Esophagus (tissue), 2 donors: ENCODE data around the gene OXGR1. TPM values are rescaled to one million over a fixed set of nuclear protein-coding genes. Genes with fewer than 3 reads are reported as not detected.
A peak's percentile ranks its signal among the peaks of the same experiment; 100 is the strongest.
"Not testable (repeated sequence)": the region's sequence is repeated elsewhere in the genome, so short reads cannot be mapped to it uniquely, and the experiment has no call there.

ENCODE experiments used
- H3K27ac ChIP-seq, 2 donors: one replicate each; pipeline ENCODE4 v1.5.1; 2013; ENCODE audit warnings: low read depth in 2 of 2, mild to moderate bottlenecking in 2 of 2, inconsistent platforms in 1 of 2, low read length in 1 of 2, moderate library complexity in 1 of 2
- H3K27me3 ChIP-seq, 2 donors: one replicate each; pipeline ENCODE4 v1.6.1; 2013; ENCODE audit warnings: low read length in 2 of 2, control low read depth in 1 of 2, mild to moderate bottlenecking in 1 of 2; ENCODE audit not compliant: insufficient read depth in 2 of 2, control insufficient read depth in 1 of 2
- H3K36me3 ChIP-seq, 2 donors: one replicate each; pipeline ENCODE4 v1.6.1; 2013; ENCODE audit warnings: low read length in 1 of 2; ENCODE audit not compliant: control insufficient read depth in 2 of 2, insufficient read depth in 2 of 2
- H3K4me1 ChIP-seq, 2 donors: one replicate each; pipeline ENCODE4 v1.6.1; 2013; ENCODE audit warnings: low read length in 1 of 2; ENCODE audit not compliant: control insufficient read depth in 2 of 2, insufficient read depth in 2 of 2
- H3K4me3 ChIP-seq, 2 donors: one replicate each; pipeline ENCODE4 v1.5.1; 2013; ENCODE audit warnings: low read length in 2 of 2, mild to moderate bottlenecking in 2 of 2, low read depth in 1 of 2, moderate library complexity in 1 of 2
- H3K9me3 ChIP-seq, 2 donors: one replicate each; pipeline ENCODE4 v1.6.1; 2013; ENCODE audit warnings: mild to moderate bottlenecking in 2 of 2, low read depth in 1 of 2, low read length in 1 of 2, moderate library complexity in 1 of 2; ENCODE audit not compliant: control insufficient read depth in 2 of 2, insufficient read depth in 1 of 2
- whole genome bisulfite sequencing, 2 donors: extraction: QIAGEN DNeasy Blood & Tissue Kit; methylation state at CpG; one replicate each; pipeline ENCODE4 v1.1.7; 2013; 5-methylcytosine and 5-hydroxymethylcytosine counted together
- polyA plus RNA-seq, 2 donors: library from polyadenylated mRNA; stranded (reverse); fragments of 200-250 nt; gene quantifications; one replicate each; pipeline ENCODE4 v1.2.3, GENCODE V29; 2013
- donor health status: healthy with polysubstance abuse.
- donor health status: Bipolar disorder and iron deficiency.

OXGR1 gene
- polyA plus RNA-seq: 1 to 10 TPM in 1 of 2 donors, under 1 TPM in 1; 0.99 to 1.6 TPM

GRCh38 chr13:96994017-96994857, at the start of gene OXGR1:
OXGR1 (minus strand) TSS chr13:96994476; CDS start chr13:96987759, 6,717 bp downstream.
- WGBS, 2 donors: 6% methylated on average over 49 to 52 of the region's 52 CpGs
- Histone ChIP-seq H3K9me3 (no peaks in the 10 kb centered on the region), H3K4me1 (peaks cover 0 to 7% of the 10 kb centered on the region in 2 donors), H3K36me3 (no peaks in the 10 kb centered on the region), H3K27me3 (no peaks in the 10 kb centered on the region), H3K4me3 (peak within 1 kb of the TSS; percentile 58 to 61), H3K27ac (no peak within 1 kb of the TSS)

GRCh38 chr13:97043302-97043701, 49.0 kb upstream of the OXGR1 start:
- Histone ChIP-seq H3K9me3 (no peaks in the 10 kb centered on the region), H3K4me1 (no peaks in the 10 kb centered on the region), H3K27ac (no peak overlapping the region), H3K4me3 (no peak overlapping the region), H3K36me3 (no peaks in the 10 kb centered on the region), H3K27me3 (no peaks in the 10 kb centered on the region)
- WGBS, 2 donors: 40 to 54% methylated on average over 2 of the region's 2 CpGs

GRCh38 chr13:97030705-97031452, 36.6 kb upstream of the OXGR1 start:
- Histone ChIP-seq H3K4me3 (no peak overlapping the region), H3K27ac (no peak overlapping the region), H3K27me3 (no peaks in the 10 kb centered on the region), H3K4me1 (no peaks in the 10 kb centered on the region), H3K36me3 (no peaks in the 10 kb centered on the region), H3K9me3 (no peaks in the 10 kb centered on the region)
- 47 to 59% methylated on average over 2 of the region's 2 CpGs for WGBS, 2 donors

GRCh38 chr13:97028441-97029299, 34.4 kb upstream of the OXGR1 start:
- no peak overlapping the region for H3K4me3 ChIP-seq
- H3K27me3 ChIP-seq: no peaks in the 10 kb centered on the region
- H3K4me1 ChIP-seq: no peaks in the 10 kb centered on the region
- no peaks in the 10 kb centered on the region for H3K9me3 ChIP-seq
- no peak overlapping the region for H3K27ac ChIP-seq
- no peaks in the 10 kb centered on the region for H3K36me3 ChIP-seq
- 41 to 42% methylated on average over 12 of the region's 12 CpGs for WGBS, 2 donors

- Histone ChIP-seq H3K36me3 (no peaks in the 10 kb centered on the region), H3K27me3 (no peaks in the 10 kb centered on the region), H3K9me3 (no peaks in the 10 kb centered on the region), H3K4me1 (no peaks in the 10 kb centered on the region), H3K27ac (no peak overlapping the region), H3K4me3 (no peak overlapping the region)
Measured at GRCh38 chr13:97027162-97027554, 32.9 kb upstream of the OXGR1 start.

GRCh38 chr13:97026531-97027161, 32.4 kb upstream of the OXGR1 start:
- 59 to 62% methylated on average over 5 of the region's 5 CpGs for WGBS, 2 donors
- Histone ChIP-seq H3K27ac (no peak overlapping the region), H3K36me3 (no peaks in the 10 kb centered on the region), H3K27me3 (no peaks in the 10 kb centered on the region), H3K4me3 (no peak overlapping the region), H3K9me3 (no peaks in the 10 kb centered on the region), H3K4me1 (no peaks in the 10 kb centered on the region)

- WGBS, 2 donors: 94 to 100% methylated on average over 1 of the region's 1 CpG
Measured at GRCh38 chr13:97023812-97024211, 29.5 kb upstream of the OXGR1 start.

GRCh38 chr13:97023117-97023516, 28.8 kb upstream of the OXGR1 start:
- WGBS, 2 donors: 31 to 50% methylated on average over 1 of the region's 1 CpG
- Histone ChIP-seq H3K4me1 (no peaks in the 10 kb centered on the region), H3K27ac (no peak overlapping the region), H3K27me3 (no peaks in the 10 kb centered on the region), H3K9me3 (no peaks in the 10 kb centered on the region), H3K36me3 (no peaks in the 10 kb centered on the region), H3K4me3 (no peak overlapping the region)

More at GRCh38 chr13:97023812-97024211, 29.5 kb upstream of the OXGR1 start:
- H3K4me1 ChIP-seq, H3K36me3 ChIP-seq, H3K27ac ChIP-seq, H3K27me3 ChIP-seq, H3K4me3 ChIP-seq, H3K9me3 ChIP-seq: not testable (repeated sequence)

GRCh38 chr13:97021241-97021640, 27.0 kb upstream of the OXGR1 start:
- H3K4me3 ChIP-seq: no peak overlapping the region
- no peak overlapping the region for H3K27ac ChIP-seq
- no peaks in the 10 kb centered on the region for H3K27me3 ChIP-seq
- no peaks in the 10 kb centered on the region for H3K36me3 ChIP-seq
- no peaks in the 10 kb centered on the region for H3K4me1 ChIP-seq
- WGBS, 2 donors: 57 to 78% methylated on average over 4 of the region's 4 CpGs
- H3K9me3 ChIP-seq: no peaks in the 10 kb centered on the region
